ENCODE measurements around the gene GNA15. TPM values are rescaled to one million over a fixed set of nuclear protein-coding genes. Genes with fewer than 3 reads are reported as not detected.

GNA15 gene
- total RNA-seq, 1 donor from 2014 or later: 0.13 TPM

GRCh38 chr19:3183721-3184641 is 48.1 kb downstream of the GNA15 start:
- Mint-ChIP-seq H3K27ac (no peak overlapping the region), H3K4me1 (peaks cover 9% of the 10 kb centered on the region), H3K4me3 (peak overlapping the region; percentile 99), H3K36me3 (no peaks in the 10 kb centered on the region), H3K27me3 (ENCODE audit: low read depth) (no peaks in the 10 kb centered on the region), H3K9me3 (no peaks in the 10 kb centered on the region)
- no peak for TF ChIP-seq CTCF (IDR thresholded peaks at IDR 0.05; ENCODE audit: unreplicated experiment)
- no peak for DNase-seq (ENCODE audit: low spot score in 2 of 2, unreplicated experiment in 2 of 2)

DNA sequence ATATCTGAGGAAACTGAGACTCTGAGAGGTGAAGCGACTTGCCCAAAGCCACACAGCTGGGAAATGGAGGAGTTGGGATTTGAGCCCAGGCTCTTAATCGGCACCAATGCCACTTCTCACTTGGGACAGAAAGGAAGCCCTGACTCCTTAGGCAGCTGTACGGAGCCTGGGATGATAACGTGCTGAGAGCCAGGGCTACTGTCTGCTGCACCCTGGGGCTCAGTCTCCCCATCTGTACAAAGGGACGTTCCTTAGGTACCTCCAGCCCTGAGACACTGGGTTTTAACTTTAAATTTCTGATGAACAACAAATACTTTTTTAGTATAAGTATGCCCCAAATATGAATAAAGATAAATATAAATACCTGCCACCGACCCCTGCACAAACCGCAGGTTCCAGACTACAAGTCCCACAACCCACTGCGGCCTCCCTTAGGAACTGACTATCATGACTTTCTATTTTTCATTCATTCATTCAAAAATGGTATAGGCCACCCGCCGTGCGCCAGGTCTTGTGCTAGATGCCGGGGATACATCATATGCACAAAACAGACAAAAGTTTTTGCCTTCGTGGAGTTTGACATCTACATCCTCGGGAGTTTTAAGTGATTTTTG is 49.1 kb downstream of the GNA15 start:
- Mint-ChIP-seq H3K27ac (peak overlapping the region; percentile 97), H3K4me3 (peak overlapping the region; percentile 99), H3K4me1 (peaks cover 9% of the 10 kb centered on the region), H3K36me3 (no peaks in the 10 kb centered on the region), H3K27me3 (ENCODE audit: low read depth) (no peaks in the 10 kb centered on the region), H3K9me3 (no peaks in the 10 kb centered on the region)
- no peak for DNase-seq (ENCODE audit: low spot score in 2 of 2, unreplicated experiment in 2 of 2)
- no peak for TF ChIP-seq CTCF (IDR thresholded peaks at IDR 0.05; ENCODE audit: unreplicated experiment)

GRCh38 chr19:3185461-3186159 is 49.8 kb downstream of the GNA15 start, which contains the start of gene NCLN:
Gene NCLN, plus strand, starts transcription at chr19:3185930. Its CDS starts 101 bp downstream, at chr19:3186031.
- no peaks in the 10 kb centered on the region for H3K36me3 Mint-ChIP-seq
- no peak for TF ChIP-seq CTCF (IDR thresholded peaks at IDR 0.05; ENCODE audit: unreplicated experiment)
- peak; percentile 89 to 93 for DNase-seq (ENCODE audit: low spot score in 2 of 2, unreplicated experiment in 2 of 2)
- no peaks in the 10 kb centered on the region for H3K9me3 Mint-ChIP-seq
- no peaks in the 10 kb centered on the region for H3K27me3 Mint-ChIP-seq (ENCODE audit: low read depth)
- peak within 1 kb of the TSS; percentile 97 for H3K27ac Mint-ChIP-seq
- peak within 1 kb of the TSS; percentile 99 for H3K4me3 Mint-ChIP-seq
- peaks cover 9% of the 10 kb centered on the region for H3K4me1 Mint-ChIP-seq

GRCh38 chr19:3186160-3186688 is 50.4 kb downstream of the GNA15 start:
- no peaks in the 10 kb centered on the region for H3K9me3 Mint-ChIP-seq
- H3K27ac Mint-ChIP-seq: peak overlapping the region; percentile 66
- peaks cover 4% of the 10 kb centered on the region for H3K36me3 Mint-ChIP-seq
- peak overlapping the region; percentile 81 for H3K4me3 Mint-ChIP-seq
- no peak for TF ChIP-seq CTCF (IDR thresholded peaks at IDR 0.05; ENCODE audit: unreplicated experiment)
- DNase-seq (ENCODE audit: low spot score in 2 of 2, unreplicated experiment in 2 of 2): no peak
- no peaks in the 10 kb centered on the region for H3K27me3 Mint-ChIP-seq (ENCODE audit: low read depth)
- peaks cover 9% of the 10 kb centered on the region for H3K4me1 Mint-ChIP-seq

DNA sequence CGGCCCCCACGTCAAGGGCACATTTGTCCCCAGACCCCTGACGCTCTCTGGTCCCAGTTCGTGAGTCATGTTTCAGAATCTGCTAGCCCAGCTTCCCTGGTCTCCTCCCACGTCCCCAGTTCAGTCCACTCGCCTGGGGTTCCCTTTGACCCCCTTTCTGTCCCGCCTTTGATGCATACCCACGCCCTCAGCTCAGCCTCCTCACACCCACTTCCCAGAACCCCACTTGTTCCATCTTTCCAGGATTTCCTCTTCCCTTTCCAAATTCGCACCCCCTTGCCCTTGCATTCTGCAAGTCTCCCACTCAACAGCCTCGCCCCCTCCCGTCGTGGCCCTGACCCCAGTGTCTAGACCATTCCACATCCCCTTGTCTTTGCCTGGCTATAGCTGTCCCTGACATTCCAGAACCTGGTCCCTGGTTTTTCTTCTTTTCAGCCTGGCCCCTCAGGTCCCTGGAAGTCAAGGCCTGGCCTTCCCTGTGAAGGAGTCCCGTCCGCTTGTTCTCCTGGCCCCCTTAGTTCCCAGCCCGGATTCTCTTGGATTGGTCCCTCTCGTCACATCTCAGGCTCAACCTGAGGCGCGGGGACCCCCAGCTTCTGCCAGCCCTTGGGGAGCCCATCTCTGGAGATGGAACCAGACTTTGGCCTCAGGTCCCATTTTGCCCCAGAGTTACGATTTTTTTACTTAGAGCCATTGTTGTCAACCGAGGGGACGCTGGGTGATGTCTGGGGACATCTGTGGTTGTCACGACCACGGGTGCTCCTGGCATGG is 51.2 kb downstream of the GNA15 start:
- H3K9me3 Mint-ChIP-seq: no peaks in the 10 kb centered on the region
- TF ChIP-seq CTCF (IDR thresholded peaks at IDR 0.05; ENCODE audit: unreplicated experiment): no peak
- DNase-seq (ENCODE audit: low spot score in 2 of 2, unreplicated experiment in 2 of 2): no peak
- H3K4me3 Mint-ChIP-seq: peak overlapping the region; percentile 81
- no peaks in the 10 kb centered on the region for H3K27me3 Mint-ChIP-seq (ENCODE audit: low read depth)
- H3K36me3 Mint-ChIP-seq: peaks cover 4% of the 10 kb centered on the region
- peaks cover 9% of the 10 kb centered on the region for H3K4me1 Mint-ChIP-seq
- H3K27ac Mint-ChIP-seq: peak overlapping the region; percentile 66
